RPMI8226 (cell line): Measurements from ENCODE around the gene TSPAN18.

Experiments
- DNase-seq: peaks from one replicate; pipeline ENCODE4 v3.0.0-alpha.2; 2015

Gene TSPAN18

DNA sequence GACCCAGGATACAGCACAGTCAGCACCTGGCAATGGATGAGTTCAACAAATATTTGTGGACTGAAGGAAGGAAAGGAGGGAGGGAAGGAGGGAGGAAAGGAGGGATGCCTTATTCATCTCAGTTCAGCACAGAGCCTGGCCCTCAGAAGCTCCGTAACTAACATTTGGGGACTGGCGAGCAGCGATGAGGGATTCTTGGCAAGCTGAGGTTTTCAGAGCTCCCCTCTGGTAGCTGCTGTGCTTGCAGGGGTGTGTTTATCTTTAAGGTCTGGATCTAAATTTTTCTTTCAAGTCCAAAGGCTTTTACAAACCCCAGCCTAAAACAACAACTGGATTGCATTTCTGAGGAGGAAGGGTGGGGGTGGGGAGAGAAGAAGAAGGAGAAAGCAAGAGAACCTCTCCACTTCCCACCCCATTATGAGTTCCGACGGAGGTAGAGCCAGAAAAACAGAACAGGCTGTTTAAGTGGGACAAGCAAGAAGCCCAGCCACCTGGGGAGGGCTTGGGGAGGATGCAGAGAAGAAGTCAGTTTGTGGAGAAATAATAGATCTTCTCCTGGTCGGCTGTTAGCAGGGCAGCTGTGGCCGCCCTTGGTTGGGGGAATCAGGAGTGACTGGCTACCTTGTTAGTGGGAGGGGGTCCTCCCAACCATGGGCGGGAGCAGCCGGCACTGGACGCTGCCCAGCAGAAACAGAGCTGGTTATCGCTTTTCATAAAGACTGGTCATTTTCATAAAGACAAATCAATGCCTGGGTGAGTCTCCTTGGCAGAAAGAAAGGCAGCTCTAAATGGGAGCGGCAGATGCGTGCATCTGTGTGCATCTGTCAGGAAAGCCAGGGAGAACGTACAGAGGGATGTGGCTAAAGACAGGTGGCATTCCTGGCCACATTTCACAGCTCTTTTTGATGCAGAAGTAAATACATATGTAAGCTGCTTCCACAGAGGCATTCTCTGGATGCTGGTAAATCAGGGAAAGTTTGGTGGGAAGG lies 78.0 kb downstream of the TSPAN18 start:
- no peak for DNase-seq

DNA sequence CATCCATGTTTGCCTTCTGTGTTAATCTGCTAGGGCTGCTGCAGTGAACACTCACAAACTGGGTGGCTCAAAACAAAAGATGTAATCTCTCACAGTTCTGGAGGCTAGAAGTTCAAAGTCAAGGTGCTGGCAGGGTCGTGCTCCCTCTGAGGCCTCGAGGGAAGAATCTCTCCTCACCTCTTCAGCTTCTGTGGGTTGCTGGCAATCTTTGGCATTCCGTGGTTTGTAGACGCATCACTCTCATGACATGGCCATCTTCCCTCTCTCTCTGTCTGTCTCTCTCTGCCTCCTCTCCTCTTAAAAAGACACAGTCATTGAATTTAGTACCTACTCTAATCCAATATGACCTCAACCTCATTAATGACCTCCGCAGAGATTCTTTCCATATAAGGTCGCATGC lies 78.8 kb downstream of the TSPAN18 start:
- no peak for DNase-seq

DNA sequence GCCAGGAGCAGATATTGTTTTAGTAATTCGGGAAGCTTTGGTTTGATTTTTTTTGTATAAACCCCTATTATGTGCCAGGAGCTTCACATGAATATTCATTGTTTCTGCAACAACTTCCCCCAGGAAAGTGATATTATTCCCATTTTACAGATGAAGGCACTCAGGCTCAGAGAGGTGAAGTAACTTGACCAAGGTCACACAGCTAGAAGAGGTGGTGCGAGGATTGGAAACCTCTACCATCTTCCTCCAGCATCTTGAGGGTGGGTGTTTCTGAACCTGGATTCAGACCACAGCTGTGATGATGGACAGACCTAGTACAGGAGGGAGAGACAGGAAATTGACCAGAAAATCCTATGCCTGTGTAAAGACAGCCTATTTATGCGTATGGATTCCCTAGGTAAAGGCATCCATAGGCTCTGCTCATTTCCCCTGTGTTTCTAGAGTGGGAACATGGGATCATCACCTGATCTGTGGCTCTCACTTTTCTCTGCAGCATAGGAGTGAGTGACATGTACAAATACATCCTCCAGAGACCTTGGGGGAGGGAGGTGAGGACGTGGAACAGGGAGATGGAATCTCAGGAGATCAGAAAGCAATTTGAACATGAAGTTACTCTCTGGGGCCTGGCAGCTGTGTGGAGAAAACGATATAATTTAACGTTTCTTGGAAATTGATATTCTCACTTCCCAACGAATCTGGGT lies 81.4 kb downstream of the TSPAN18 start:
- DNase-seq, result no peak

DNA sequence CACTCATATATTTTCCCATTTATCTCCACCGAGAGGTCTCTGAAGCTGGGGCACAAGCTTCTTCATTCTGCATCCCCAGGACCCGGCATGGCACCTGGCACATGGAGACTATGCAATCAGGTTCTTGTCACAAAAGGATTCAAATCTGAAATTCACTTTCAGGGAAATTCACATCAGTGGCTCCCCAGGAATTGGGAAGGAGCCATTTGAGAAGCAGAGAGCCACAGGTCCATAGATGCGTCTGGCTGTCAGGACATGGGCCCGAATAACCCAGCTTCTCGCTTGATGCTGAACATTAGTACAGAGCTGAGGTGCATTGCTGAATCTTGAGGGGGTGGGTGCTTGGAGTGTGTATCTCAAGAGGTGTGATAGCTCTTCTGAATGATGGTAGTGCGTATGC lies 82.5 kb downstream of the TSPAN18 start:
- DNase-seq, result no peak

DNA sequence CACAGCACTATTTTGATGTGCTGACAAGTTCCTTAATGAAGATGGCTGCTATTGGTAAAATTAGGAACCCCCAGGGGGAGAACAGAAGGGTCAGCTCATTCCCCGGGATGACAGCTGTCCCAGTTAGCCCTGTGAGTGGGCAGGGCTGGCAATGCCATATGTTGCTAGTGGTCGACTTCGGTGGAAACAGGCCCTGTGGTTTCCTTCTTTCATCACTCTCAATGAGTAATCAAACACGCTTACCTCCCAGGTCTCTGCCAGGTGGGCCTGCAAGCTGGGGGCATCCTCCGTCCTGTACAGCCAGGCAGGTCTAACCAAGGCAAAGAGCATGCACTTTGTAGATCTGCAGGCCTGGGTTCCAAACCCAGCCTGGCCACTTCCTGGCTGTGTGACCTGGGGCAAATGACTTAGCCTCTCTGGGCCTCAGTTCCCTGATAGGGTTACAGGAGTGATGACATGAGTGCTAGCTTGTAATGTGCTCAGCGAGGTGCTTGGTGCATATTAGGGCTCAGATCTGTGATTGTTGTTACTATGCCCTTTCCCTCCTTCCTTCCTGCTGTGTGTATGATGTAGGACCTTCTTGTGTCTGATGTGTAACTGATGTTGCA lies 85.2 kb downstream of the TSPAN18 start:
- DNase-seq, result no peak

DNA sequence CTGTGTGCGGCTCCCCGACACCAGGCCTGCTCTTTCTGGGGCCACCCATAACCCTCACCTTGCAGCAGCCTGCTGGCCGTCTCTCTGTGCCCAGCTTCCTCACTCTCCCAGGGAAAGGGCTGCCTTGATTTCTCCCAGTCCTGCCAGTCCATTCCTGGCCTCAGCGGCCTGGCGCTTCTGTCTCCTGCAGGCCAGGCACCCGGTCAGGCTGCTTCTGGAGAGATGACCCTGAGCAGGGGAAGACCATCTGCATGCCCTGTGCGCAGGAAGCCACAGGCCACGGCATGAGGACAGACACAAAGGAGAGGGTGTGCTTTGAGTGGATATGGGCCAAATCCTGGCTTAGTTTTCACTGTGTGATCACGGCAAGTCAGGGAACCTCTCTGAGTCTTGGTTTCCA lies 86.2 kb downstream of the TSPAN18 start:
- no peak for DNase-seq

DNA sequence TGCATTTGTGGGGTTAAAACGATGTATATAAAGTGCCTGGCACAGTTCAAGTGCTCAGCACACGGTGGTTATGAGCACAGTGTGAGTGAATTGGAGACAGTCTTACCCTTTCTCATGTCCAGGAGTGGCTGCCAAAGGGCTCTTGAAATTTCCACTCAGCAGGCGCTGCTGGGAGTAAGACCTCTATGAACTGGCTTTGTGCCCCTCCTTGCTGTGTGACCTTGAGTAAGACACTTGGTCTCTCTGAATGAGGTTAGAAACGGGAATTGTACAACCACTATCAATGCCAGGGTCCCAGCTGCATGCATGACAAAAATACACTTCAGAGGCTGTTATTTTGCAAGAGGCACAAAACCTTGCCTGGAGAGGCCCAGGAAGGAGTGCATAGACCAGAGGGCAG lies 86.6 kb downstream of the TSPAN18 start:
- no peak for DNase-seq

DNA sequence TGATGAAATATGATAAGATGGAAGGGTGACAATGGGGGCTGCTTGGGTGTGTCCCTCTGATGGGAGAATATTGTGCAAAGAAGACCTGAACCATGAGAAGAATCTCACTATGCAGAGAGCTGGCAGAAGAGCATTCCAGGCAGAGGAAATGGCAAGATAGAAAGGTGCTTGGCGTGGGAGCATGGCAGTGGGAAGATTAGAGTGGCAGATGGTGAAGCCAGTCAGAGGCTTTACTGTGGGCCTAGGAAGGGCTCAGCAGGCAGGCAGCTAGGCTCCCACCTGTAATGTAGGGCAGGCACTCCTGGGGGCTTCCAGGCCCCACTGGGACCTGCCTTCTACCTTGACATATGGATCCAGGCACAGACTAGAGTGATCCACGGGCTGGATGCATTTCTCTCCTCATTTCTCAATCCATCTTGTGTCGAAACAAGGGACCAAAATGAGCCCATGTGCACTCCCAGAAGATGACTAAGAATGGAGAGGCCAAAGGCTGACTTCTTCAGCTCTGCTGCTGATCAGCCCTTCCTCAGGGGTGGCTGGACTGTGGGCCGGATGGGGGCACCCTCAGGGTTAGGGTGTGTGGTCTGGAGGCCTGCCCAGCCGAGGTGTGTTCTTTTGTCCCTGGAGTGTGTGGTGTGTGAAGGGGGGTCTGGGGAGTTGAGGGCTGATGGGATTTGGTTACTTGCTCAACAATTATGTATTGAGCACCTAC lies 88.3 kb downstream of the TSPAN18 start:
- DNase-seq, result no peak

DNA sequence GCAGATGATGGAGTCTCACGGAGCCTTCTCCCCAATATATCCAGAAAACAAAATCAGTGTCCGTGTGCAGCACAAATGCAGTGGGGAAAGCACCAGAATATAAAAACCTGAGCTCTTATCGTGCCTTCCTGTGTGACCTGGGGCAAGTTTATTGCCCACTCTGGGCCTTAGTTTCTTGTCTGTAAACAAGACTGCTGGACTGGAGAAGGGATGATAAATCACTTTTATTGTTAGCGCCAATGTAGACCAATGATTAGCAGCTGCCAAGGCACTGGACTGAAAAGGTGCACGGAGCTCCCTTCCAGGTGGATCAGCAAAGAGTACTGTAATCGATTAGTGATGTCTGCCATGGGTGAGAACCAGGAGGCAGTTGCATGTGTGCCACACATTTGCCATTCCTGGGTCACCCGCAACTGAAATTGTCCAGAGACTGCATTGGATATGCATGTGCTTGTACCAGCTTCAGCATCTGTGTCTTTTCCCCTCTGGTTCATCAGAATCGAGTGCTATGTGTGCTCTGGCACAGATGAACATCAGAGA lies 89.2 kb downstream of the TSPAN18 start:
- no peak for DNase-seq

DNA sequence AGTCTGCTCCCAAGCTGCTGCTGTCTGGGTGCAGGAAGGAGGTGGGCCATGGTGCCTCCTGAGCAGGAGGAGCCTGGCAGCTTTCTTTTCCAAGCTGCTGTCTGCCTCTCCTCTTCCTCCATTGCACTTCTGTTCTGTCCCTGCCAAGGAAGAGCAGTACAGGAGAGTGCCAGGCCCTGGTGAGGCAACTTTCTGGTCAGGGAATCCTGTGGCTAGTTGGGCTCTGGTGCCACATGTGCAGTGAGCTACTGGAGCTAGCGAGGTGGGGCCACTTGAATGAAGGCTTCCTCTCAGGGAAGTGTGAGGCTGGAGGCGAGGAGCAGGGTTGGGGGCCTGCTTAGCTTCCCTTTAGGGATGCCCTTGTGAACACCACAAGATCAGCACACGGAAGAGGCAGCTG lies 90.0 kb downstream of the TSPAN18 start:
- DNase-seq, result no peak

DNA sequence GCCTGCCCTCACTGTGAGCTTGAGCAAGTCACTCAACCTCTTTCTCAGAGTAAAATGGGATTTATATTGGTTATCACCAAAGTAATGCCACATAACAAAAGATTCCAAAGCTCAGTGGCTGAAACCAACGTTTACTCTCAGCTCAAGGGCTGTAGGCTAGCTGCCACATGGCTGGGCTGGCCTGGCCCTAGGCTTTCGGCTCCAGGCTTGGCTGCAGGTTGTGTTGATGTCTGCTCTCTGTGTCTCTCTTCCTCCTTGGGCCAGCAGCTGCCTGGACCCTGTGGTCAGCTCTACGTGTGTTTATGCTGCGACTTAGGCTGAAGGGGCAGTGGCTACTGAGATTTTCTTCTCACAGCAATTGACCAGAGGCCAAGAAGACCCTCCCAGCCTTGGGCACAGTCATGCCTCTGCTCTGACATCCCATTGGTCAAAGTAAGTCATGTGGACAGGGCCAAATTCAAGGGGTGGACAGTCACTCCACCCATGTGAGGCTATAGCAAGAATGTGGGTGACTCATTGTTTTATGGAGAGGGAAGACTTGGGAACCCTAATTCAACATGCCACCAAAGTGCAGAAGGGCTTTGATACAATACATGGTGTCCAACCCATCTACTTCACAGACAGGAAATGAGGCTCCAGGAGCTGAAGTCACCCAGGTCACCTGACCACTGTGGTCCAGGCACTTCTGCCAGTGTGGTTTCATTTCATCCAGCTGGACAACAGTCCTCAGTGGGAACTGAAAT lies 90.6 kb downstream of the TSPAN18 start:
- DNase-seq, result no peak

DNA sequence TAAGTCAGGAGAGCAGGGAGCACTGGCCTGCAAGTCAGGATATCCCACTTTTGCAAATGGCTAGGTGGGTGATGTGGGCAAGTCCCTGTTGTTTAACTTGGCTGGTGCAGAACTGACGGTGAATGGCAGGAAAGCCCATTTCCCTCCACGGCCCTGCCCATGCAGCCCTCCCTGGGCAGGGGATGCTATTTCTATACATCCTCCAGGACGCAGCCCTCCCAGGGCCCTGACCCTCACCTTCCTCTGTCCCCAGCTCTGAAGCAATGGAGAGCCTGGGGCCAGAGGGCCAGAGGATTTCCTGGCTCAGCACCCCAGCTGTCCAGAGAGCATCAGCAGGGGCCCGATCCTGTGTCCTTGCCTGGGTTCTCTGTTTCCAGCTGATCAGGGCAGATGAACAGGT lies 91.3 kb downstream of the TSPAN18 start:
- DNase-seq, result no peak

DNA sequence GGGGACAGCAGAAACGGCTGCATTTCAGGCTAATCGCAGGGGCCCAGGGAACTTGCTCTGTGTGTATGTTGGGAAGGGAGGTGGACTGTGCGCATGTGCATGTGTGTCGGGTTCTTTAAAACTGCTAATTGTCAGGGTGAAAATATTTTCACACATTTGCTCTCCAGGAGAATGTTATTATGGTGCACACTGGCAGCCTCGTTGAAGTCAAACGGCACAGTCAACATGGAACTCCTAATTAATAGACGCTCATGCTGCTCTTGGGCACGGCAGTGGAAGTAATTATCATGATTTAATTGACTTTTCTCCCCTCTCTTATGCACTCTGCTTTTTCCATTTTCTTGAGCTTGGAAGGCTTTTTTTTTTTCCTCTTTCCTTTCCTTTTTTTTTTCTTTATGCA lies 92.6 kb downstream of the TSPAN18 start:
- no peak for DNase-seq

DNA sequence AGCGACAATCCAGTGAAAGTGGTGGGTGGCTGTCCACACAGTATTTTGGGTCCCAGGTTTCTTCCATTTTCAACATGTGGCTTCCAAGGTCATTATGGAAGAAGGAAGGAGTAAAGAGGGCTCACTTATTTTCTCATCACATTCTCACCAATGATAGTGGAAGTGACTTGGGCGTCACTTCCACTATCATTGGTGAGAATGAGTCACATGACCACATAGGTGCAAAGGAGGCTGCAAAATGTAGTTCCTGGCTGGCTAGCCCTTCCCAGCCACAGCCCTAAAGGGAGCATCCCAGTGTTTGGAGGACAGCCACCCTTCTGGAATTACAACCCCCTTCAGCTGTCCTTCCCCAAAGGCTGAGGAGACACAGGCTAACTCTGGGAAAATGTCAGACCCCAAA lies 95.6 kb downstream of the TSPAN18 start:
- DNase-seq, result no peak

DNA sequence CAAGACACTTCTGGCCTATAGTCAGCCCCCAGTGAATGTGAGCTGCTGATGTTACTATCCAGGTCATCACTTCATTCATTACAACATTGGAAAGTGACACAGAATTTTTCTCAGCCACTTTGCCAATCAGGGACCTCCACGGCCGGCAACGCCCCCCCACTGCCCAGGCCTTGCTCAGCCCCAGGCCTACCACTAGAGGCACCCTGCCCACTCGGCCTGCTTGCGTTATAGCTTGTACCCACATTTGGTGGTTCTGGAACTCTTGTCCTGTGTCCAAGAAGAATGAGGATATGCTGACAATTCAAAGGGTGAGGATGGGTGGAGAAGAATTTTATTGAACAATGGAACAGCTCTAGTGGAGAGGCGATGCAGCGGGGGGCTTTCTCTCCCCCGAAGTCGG lies 96.2 kb downstream of the TSPAN18 start:
- DNase-seq, result no peak

DNA sequence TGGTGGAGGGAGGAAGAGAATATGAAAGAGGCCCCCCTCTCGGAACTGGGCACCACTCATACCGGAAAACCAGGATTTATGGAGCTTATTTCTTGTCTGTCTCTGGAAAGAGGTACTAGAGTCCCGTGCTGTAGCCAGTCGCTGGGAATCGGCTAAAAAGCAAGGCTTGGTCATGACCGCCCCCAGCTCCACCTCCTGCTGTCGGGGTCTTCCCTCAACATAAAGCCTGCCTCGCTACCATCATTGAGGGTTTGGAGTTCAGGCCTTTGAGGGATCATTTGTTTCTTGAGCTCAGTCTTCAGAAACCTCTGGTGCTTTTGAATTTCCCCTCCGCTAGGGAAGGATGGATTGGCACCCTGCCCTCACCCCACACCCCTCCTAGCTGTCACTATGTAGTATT lies 97.1 kb downstream of the TSPAN18 start:
- DNase-seq, result no peak

DNA sequence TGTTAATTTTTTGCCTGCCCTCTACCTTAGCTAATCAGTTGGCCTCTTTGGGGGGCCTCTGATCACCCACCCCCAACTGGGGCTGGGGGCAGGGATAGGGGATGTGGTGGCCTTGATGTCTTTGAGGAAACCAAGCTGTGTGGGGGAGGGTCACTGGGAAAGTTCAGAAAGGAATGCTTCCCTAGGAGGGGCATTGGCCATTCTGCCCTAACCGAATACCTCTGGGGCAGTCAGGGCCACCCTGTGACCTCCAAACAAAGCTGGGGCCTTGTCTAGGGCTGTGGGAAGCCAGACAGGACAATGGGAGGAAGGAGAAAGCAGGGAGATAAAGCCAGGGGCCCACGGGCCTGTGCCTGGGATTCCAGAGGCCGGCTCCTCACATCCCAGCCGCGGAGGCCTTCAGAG lies 97.5 kb downstream of the TSPAN18 start:
- DNase-seq, result no peak

DNA sequence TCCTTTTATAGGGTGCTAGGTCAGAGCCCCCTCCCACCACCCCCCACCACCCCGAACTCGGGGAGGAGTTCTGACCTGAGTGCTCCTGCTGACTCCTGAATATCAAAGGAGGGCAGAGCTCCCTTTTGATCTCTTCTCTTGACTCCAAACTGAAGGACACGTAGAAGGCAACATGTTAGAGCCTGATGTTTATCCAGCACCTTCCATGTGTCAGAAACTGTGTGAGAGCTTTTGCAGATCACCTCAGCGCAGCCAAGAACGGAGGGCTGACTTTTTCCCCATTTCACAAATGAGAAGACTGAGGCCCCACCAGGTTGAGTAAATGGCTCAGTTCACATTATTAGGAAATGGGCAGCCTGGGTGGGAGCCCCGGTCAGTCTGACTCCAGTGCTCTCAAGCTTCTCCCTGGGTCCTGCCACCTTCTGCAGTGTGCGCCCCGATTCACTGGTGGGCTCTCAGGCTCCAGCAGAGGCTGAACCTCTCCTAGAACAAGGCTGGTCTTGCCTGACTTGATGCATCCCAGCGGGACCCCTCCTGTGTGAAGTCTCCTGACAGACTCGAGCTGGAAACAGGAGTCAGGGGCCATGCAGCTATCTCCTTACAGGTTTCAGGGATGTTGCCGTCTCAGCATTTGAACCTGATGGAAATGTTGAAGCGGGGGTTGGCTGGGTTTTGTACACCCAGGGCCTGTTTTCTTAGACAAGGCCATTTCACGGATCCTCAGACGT lies 98.5 kb downstream of the TSPAN18 start:
- no peak for DNase-seq

DNA sequence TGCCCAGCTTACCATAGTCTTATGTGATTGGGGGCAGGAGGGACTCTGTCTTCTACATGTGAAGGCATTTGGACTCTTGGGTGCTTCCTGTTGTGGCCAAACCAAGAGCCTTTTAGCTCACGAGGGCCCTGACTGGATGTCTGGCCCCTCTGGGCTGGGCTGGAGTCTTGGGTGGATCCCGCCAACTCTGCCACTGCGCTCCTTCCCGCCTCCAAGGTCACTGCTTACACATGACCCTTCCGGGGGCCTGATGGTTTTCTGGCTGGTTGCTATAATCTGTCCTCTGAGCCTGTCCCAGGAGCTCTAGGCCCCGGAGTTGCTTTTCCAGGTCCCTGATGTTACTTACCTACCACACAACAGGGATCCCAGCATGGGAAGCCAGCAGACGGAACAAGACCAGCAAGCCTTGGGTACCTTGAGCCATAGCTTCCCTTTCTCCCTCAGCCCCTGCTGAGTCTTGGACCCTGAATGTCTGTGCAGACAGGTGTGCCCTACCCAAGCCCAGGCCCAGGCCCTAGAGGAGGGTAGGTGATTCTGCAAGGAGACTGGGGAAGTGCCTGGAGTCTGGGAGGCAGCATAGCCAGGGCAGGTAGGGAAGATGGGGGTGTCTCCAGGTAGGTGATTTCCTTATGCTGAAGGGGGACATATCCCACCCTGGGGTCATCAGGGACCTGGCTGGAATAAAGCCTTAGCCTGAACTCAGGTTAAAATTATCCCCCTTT lies 100.3 kb downstream of the TSPAN18 start:
- no peak for DNase-seq

DNA sequence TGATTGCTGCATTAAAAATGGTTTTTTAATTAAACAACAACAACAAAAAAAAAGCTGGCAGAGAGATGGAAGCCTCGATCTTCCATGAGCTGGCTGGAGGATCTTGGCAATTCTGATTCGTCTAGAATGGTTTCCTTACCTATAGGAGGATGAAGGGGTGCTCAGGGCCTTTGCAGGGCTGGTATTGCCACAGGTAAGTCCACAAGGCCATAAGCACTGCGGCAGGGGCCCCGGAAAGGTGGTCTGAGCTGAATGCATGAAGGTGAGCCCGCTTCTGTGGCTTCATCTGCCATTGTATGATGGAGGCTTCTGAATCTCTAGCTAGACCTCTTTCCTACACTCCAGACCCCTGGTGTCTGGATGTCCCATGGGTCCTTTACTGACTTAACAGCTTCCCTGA lies 101.5 kb downstream of the TSPAN18 start:
- DNase-seq, result no peak

DNA sequence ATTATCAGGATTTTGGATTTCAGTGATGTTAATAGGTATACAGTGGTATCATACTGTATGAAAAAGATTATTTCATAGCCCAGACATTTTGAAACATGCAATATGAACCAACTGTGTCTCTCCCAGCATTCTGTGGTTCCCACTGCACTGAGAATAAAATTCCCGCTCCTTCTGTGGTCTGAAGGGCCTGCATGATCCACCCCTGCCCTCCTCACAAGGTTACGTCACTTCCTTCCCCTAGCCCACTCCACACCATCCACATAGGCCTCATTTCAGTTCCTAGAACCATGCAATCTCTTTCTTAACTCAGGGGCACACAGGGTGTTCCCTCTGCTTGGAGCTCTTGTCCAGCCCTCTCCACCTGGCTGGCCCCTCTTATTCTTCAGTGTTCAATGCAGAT lies 103.1 kb downstream of the TSPAN18 start:
- DNase-seq, result no peak
